GM12801 (cell line): ENCODE results near the gene SCUBE1.

Source experiments
- CTCF ChIP-seq: IDR thresholded peaks from one replicate; pipeline ENCODE4 v1.5.1; 2011; ENCODE audit warnings: control low read depth; ENCODE audit not compliant: insufficient read length; ENCODE audit errors: extremely low read depth

The SCUBE1 gene

DNA sequence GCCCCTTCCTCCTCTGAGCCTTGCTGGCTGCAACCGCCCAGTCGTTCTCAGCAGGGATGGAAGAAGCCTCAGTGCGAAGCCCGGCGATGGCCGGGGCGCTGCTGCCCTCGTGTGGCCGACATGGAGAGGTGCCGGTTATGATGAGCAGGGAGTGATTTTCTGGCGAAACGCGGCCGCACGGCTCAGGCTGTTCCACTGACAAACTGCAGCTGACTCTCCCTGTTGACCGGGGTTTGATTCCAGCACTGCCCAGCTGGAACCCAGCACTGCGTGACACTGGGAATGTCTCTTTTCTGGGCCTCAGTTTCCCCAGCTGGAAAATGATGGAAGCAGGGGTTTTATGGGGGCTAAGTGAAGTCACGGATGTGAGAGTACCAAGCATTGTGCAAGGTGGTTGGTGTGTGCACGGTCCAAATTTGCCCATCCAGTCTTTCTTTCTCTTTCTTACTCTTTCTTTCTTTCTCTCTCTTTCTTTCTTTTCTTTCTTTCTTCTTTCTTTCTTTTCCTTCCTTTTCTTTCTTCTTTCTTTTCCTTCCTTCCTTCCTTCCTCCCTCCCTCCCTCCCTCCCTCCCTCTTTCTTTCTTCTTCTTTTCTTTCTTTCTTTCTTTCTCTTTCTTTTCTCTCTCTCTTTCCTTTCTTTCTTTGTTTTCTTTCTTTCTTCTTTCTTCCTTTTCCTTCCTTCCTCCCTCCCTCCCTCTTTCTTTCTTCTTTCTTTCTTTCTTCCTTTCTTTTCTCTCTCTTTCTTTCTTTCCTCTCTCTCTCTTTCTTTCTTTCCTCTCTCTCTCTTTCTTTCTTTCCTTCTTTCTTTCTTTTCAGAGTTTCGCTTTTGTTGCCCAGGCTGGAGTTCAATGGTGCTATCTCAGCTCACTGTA is 42.8 kb upstream of the SCUBE1 start:
- no peak for TF ChIP-seq CTCF

- TF ChIP-seq CTCF = no peak
These were observed 41.7 kb upstream of the SCUBE1 start for GRCh38 chr22:43384863-43385262.

- TF ChIP-seq CTCF = no peak
These were observed 38.5 kb upstream of the SCUBE1 start for GRCh38 chr22:43381693-43382092.

DNA sequence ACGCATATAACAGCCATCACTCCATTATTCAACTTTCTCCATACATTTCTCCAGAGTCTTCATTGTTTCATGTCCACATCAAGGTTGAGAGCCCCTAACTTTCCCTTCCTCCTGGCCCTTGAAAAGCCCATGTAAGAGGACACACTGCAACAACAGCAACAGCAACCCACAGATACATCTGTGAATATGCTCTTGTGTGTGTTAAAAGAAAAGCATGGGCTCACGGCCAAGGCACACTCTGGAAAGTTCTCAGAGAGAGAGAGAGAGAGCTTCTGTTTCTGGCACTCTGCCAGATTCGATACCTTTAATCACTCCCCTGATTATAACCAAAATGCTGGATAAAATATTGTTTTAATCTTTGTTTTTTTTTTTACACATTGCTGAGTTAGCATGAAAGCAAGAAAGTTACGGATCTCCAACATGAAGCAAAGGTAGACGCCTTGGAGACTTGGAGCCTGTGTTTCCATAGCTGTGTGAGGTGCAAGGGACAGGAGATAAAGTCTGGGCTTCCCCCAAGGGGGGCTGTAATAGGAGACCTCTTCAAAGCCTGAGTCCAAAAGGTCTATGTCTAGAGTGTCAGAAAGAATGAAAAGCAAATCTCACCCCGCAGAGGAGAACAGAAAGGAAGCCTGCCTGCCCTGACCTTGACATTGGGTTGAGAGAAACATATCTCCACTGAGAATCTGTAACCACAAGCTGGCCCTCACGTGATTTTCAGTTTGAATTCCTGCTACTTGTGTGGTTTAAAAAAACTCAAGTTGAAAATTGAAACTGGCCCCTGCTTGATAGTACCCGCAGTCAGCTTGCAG is 34.9 kb upstream of the SCUBE1 start:
- no peak for TF ChIP-seq CTCF

DNA sequence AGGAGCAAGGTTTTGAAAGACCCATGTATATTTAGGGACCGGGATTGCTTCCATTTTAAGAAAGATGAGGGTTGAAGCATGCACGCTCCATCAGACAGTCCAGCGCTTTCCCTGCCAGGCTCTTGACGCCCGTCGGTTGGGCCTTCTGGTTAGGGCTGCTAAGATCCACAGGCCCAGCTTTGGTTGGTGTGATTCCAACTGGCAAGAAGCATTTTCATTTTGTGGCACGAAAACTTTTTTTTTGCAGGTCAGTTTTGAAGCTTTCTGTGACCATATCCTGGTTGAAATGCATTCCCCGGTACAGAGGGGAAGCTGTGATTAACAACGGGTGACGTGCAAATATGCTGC is 34.4 kb upstream of the SCUBE1 start:
- no peak for TF ChIP-seq CTCF

GRCh38 chr22:43376765-43377547 is 33.8 kb upstream of the SCUBE1 start:
- no peak for TF ChIP-seq CTCF

- no peak for TF ChIP-seq CTCF
These were observed 32.8 kb upstream of the SCUBE1 start for GRCh38 chr22:43375951-43376455.
